DMS79 treated with DMSO at 0.1 percent for 48 hours (cell line): ENCODE data around the gene HIP1.
A peak's percentile ranks its signal among the peaks of the same experiment; 100 is the strongest.
"Not testable (repeated sequence)": the region's sequence is repeated elsewhere in the genome, so short reads cannot be mapped to it uniquely, and the experiment has no call there.

Source experiments
- DNase-seq: peaks from one replicate; lab custom pipeline; 2025; lab: John Stamatoyannopoulos, UW

The HIP1 gene

DNA sequence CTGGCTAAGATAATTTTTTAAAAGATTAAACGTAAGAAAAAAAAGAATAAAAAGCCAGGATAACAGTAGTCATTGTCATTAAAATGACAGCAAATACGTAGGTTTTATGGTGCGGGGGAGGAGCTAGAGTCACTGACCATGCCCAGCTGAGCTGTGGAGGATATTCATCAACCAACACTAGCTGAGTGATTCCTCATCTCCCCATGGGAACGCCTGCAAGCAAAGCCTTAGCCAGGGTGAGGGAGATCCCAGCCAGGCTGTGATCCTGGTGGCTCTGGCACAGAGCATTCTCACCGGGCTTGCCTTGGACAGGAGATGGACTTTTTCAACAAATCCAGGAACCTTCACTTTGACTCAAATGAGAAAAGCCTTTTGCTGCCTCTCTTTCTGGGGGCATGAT lies 94.2 kb downstream of the HIP1 start:
- no peak for DNase-seq

DNA sequence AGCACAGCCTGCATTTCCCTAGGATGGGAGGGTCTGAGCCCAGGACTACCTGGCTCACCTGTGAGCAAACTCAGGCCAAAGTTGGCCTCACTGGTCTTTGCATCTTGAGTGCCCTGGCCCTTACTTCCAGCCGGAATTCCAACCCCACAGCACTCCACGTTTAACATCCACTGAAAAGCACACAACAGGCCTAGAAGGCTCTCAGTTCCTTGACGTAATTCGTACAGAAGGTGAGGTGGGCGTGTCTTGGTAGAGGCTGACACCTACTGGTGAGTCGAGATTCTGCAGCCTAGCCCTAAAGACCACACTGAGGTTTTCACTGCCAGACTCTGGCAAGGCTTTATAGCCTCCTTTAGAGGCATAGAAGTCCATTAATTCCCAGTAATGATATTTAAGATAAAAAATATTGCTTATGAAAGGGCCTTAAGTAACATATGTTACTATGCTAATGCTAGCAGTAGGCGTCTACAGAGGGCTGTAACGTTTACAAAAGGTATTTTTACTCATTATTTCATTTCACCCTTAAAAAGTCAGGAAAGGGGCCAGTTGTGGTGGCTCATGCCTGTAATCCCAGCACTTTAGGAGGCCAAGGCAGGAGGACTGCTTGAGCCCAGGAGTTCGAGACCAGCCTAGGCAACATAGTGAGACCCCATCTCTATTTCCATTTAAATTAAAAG lies 95.8 kb downstream of the HIP1 start:
- no peak for DNase-seq

DNA sequence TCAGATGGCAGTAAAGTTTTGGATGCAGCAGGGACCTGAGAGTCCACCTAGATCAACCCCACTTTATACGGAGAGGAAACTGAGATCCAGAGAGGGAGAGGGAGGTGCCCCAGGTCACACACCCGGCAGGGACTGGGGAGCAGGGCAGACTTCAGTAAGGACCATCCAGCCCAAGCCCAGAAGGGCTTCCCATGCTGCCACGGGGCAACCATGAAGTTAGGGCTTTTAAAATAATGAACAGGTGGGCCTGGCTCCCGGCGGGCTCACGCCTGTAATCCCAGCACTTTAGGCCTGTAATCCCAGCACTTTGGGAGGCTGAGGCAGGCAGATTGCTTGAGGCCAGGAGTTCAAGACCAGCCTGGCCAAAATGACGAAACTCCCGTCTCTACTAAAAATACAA lies 98.5 kb downstream of the HIP1 start:
- no peak for DNase-seq

DNA sequence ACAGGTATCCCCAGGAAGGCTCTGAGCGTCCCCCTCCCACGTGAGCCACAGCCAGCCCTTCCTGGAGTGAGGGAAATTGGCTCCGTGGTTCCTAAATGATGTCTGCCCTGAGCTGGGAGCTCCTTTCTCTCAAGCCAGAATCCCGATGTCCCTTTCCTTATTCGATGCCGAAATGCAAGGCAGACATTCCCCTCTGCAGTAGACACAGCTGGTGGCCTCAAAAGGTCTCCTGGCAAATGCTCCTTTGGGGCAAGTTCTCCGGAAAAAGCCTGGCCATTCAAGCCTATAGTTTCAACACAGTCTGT lies 98.9 kb downstream of the HIP1 start:
- peak; percentile 19 for DNase-seq

DNA sequence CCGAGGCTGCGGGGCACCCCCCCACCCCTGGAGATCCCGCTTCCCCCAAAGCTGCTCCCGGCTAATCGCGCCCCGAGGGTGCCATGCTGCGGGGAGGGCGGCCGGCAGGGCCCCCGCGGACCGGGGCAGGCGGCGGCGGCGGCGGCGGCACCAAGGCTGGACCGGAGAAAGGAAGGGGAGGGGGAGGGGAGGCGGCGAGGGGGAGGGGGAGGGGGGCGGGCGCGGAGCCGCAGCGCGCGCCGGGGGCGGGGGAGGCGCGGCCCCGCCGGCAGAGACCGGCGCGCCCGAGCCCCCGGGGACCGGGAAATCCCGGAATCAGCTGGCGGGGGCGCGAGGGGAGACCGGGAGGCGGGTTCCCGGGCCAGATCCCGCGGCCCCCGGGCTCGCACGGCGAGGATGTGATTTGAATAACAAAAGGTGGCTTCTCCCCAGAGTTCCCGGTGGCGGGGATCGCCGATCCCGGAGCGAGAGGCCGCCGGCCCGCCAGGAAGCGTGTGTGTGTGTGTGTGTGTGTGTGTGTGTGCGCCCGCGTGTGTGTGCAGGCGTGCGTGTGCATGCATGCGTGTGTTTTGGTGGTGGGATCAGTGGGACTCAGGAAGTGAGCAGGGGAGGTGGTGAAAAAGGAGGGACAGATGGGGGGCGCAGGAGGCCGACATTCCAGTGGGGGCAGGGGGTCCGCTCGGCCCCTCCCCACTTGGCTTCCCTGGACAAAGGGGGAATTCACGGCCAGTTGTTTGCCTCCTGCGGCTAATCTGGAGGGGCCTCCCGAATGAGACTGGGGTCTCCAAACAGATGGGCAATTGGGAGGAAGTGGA lies 99.5 kb downstream of the HIP1 start:
- peak; percentile 22 for DNase-seq

- DNase-seq = peak; percentile 21
These were observed 100.1 kb downstream of the HIP1 start for GRCh38 chr7:75638594-75639070.

DNA sequence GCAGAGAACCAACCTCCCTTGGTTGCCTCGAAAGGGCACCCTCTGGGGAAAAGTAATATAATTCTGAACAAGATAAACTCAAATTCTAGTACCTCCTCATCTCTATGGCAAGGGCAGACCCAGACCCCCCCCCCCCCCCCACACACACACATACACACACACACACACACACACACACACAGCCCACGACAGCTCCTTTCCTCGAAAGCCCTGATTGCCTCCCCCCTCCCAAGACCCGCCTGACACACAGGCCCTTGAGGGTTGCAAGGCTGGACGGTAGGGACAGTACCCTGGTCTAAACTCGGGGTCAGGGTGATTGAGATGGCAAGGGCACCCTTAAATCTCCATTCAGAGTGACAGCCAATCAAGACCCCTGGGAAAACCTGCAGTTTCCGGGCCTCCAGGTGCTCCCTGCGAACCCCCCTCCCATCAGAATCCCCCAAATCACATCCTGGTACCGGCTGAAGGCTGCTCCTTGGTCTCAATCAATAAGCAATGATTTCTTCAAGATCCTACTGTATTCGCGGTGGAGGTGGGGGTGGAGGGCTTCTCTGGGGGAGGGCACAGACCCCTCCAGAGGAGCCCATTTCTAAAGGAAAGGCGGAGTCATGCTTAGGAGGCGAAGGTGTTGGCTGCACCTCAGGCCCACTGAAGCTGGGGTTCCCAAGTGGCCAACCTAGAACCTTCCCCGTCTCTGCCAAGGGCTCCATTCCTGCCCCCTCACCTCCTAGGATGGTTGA lies 100.7 kb downstream of the HIP1 start:
- DNase-seq = no peak

- no peak for DNase-seq
These were observed 103.7 kb downstream of the HIP1 start for GRCh38 chr7:75635036-75635435.

DNA sequence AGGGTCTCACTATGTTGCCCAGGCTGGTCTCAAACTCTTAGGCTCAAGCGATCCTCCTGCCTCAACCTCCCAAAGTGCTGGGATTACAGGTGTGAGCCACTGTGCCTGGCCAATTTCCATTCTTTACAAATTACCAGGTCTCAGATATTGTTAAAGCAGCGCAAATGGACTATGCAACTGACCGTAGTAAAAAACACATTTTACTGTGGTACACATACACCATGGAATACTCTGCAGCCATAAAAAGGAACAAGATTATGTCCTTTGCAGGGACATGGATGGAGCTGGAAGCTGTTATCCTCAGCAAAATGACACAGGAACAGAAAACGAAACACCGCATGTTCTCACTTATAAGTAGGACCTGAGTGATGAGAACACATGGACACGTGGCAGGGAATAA lies 106.2 kb downstream of the HIP1 start:
- not testable (repeated sequence) for DNase-seq

- DNase-seq = no peak
These were observed 107.0 kb downstream of the HIP1 start for GRCh38 chr7:75631711-75632110.

GRCh38 chr7:75630549-75630948 lies 108.2 kb downstream of the HIP1 start:
- no peak for DNase-seq

GRCh38 chr7:75629044-75629443 lies 109.7 kb downstream of the HIP1 start:
- no peak for DNase-seq

DNA sequence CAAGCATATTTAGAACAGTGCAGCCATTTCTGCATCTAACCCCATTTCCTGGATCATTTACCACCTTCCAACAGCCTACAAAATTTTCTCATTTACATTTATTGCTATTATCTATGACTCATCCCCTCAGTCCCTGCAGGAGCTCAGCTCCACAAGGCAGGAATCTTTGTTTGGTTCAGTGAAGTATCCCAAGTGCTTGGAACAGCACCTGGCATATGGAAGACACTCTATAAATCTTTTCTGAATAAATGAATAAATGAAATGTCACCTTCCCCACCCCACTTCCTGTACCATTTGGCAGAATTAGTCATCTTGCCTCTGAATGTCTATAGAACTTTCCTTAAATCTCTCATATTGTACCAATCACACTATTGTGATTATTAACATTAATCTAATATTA lies 110.7 kb downstream of the HIP1 start:
- no peak for DNase-seq

DNA sequence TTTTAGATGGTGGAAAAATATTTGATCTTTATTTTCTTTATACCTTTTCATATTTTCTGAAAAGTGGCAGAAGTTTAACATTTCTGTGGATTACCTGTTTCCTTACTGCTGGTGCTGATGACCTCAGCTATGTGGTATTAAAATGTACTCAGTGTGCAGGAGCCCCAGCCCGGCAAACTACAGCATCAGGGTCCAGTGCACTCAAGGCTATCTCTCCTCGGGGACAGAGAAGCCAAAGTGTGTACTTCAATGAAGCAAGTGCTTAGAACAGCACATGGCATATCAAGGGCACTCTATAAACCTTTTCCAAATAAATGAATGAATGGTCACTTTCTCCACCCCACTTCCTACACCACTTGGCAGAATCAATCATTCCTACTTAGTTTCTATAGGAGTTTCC lies 111.8 kb downstream of the HIP1 start:
- DNase-seq = peak; percentile 38

GRCh38 chr7:75625868-75626267 lies 112.9 kb downstream of the HIP1 start:
- no peak for DNase-seq

DNA sequence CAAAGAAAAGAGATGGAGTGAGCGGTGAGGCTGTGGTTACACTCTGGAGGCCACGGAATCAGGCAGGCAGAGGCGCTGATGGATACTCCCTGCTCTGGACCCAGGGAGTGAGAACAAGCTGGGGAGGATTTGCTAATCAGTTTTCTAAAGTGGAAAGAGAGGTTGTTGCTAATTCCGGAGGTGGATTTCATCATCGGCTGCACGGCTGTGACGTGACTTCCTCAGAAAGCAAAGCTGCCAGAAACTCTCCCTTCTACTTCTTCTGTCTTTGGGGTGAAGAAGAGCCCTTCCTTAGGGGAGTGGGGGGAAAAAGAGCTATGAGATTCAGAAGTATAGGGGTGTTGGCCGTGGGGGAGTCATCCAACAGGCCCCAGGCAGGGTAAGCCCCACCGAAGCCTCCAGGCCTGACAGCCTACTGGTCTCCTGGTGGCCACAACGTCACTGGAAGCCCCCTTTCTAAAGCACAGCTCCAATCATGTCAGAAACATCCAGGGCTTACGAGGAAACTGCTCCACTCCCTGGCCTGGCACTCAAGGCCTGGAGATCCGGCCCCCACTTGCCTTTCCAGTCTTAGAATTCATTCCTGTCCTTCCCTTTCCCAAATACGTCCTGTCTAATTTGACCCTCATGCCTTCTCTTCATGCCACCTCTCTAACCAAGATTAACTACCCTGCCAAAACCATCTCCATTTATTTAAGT lies 114.5 kb downstream of the HIP1 start:
- no peak for DNase-seq

GRCh38 chr7:75623390-75624133 lies 115.2 kb downstream of the HIP1 start:
- peak; percentile 97 for DNase-seq

- DNase-seq = no peak
These were observed 117.6 kb downstream of the HIP1 start for GRCh38 chr7:75621124-75621523.

DNA sequence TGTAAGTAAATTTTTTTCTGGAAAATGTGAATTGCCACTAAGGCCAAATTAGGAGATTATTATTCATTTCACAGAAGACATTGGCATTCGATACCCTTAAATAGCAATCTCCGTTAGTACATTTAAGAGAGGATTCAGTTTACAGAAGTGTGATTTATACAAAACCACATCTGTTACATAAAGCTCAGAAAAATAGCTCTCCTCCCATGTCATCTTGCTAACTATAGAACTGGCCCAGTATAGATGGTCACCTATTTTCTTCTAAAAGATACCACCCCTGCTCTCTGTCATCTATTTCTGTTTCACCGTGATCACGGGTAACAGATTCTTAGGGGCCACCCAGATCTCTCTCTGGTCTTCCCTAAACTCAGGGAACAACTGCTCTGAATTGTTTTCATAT lies 119.1 kb downstream of the HIP1 start:
- DNase-seq = no peak

DNA sequence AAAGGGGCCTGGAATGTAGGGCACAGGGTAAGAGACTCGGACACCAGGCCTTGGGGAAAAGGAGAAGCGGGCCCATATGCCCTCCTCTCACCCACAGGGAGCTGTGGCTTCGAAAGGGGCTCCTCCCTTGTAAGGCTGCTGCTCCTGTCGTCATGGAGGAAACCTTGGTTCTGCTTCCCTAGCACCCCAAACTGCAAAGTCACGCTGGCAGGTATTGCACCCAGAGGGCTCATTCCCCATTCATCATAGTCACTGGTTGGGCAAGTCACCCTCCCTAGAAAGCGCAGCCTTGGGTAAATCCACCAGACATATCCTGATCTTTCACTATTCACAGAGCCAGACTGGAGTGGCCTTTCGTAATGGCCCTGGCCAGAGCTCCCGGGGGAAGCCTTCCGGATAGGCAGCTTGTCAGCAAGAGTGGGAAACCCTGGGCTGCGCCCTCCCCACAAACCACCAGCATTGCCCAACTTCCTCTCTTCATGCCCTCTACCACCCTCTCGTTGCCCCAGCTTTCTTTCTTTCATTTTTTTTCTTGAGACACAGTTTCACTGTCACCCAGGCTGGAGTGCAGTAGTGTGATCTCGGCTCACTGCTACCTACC lies 121.0 kb downstream of the HIP1 start:
- DNase-seq = no peak
